NB4 (cell line): ENCODE measurements around the gene LEMD3.

Experiments
- MYC ChIP-seq: IDR thresholded peaks from 2 replicates; pipeline ENCODE4 v1.6.1; 2011; ENCODE audit warnings: low read depth, low read length
- POLR2A ChIP-seq: IDR thresholded peaks from 2 replicates; pipeline ENCODE4 v1.6.1; 2011; ENCODE audit warnings: mild to moderate bottlenecking; ENCODE audit not compliant: insufficient read length; ENCODE audit errors: extremely low read depth
- TF ChIP-seq, protein P1 (sequence below): IDR thresholded peaks from one replicate; pipeline ENCODE4 v1.5.1; 2012; ENCODE audit warnings: low read depth, low read length
- TF ChIP-seq, protein P2 (sequence below): IDR thresholded peaks from 2 replicates; pipeline ENCODE4 v1.6.1; 2011; ENCODE audit warnings: low read depth, low read length

DNA sequence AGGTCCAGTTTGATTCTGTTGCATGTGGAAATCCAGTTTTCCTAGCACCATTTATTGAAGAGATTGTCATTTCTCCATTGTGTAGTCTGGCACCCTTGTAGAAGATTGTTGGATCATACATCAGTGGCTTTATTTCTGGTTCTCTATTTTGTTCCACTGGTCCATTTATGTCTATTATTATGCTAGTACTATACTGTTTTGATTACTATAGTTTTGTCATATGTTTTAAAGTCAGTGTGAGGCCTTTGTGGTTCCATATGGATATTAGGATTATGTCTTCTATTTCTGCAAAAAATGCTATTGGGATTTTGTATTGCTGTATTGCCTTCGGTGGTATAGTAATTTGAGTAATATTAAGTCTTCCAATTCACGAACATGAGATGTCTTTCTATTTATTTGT is 51.4 kb downstream of the LEMD3 start:
- TF ChIP-seq, protein P1, sequence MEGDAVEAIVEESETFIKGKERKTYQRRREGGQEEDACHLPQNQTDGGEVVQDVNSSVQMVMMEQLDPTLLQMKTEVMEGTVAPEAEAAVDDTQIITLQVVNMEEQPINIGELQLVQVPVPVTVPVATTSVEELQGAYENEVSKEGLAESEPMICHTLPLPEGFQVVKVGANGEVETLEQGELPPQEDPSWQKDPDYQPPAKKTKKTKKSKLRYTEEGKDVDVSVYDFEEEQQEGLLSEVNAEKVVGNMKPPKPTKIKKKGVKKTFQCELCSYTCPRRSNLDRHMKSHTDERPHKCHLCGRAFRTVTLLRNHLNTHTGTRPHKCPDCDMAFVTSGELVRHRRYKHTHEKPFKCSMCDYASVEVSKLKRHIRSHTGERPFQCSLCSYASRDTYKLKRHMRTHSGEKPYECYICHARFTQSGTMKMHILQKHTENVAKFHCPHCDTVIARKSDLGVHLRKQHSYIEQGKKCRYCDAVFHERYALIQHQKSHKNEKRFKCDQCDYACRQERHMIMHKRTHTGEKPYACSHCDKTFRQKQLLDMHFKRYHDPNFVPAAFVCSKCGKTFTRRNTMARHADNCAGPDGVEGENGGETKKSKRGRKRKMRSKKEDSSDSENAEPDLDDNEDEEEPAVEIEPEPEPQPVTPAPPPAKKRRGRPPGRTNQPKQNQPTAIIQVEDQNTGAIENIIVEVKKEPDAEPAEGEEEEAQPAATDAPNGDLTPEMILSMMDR, result no peak
- TF ChIP-seq POLR2A, result no peak
- TF ChIP-seq, protein P2, sequence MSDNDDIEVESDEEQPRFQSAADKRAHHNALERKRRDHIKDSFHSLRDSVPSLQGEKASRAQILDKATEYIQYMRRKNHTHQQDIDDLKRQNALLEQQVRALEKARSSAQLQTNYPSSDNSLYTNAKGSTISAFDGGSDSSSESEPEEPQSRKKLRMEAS, result no peak
- TF ChIP-seq MYC, result no peak
